A549 (cell line): Measurements from ENCODE around the gene ZNF701.
"Not testable (repeated sequence)": the region's sequence is repeated elsewhere in the genome, so short reads cannot be mapped to it uniquely, and the experiment has no call there.

Source experiments
- BCL3 ChIP-seq: fragments of >200 bp; sonication (Bioruptor Twin); formaldehyde crosslinking; IDR thresholded peaks from 3 replicates; pipeline ENCODE4 v1.6.1; 2016
- CHD4 ChIP-seq: fragments of 200-600 bp; sonication (generic); IDR thresholded peaks from 2 replicates; pipeline ENCODE4 v1.6.1; 2016; ENCODE audit warnings: antibody characterized with exemption, mild to moderate bottlenecking, borderline replicate concordance
- CTCF ChIP-seq: fragments of >200 bp; sonication (Bioruptor Twin); formaldehyde crosslinking; IDR thresholded peaks from 3 replicates; pipeline ENCODE4 v1.5.1; 2016
- JUN ChIP-seq, 2 experiments: fragments of >200 bp; sonication (Bioruptor Twin); formaldehyde crosslinking; IDR thresholded peaks; 2 replicates in 1 of 2; 3 replicates in 1 of 2; pipeline ENCODE4 v1.6.1; 2016 to 2017
- JUNB ChIP-seq: fragments of >200 bp; sonication (Bioruptor Twin); formaldehyde crosslinking; IDR thresholded peaks from 2 replicates; pipeline ENCODE4 v1.6.1; 2016
- KDM1A ChIP-seq: fragments of 200-600 bp; sonication (generic); IDR thresholded peaks from 2 replicates; pipeline ENCODE4 v1.6.1; 2016; ENCODE audit warnings: low read depth, mild to moderate bottlenecking
- POLR2A ChIP-seq: IDR thresholded peaks from 2 replicates; pipeline ENCODE4 v1.6.1; 2012; ENCODE audit warnings: mild to moderate bottlenecking, low read length
- RFX5 ChIP-seq: fragments of 450-650 bp; IDR thresholded peaks from 2 replicates; pipeline ENCODE4 v1.7.1; 2014; ENCODE audit warnings: antibody characterized with exemption, mild to moderate bottlenecking, moderate library complexity
- SMC3 ChIP-seq: fragments of >200 bp; sonication (Bioruptor Twin); formaldehyde crosslinking; IDR thresholded peaks from 3 replicates; pipeline ENCODE4 v1.6.1; 2018; ENCODE audit warnings: inconsistent platforms
- USF2 ChIP-seq: fragments of 450-650 bp; IDR thresholded peaks from 2 replicates; pipeline ENCODE4 v1.6.1; 2014; ENCODE audit warnings: antibody characterized with exemption
- TF ChIP-seq, protein P1 (sequence below): fragments of 200-600 bp; sonication (generic); IDR thresholded peaks from 2 replicates; pipeline ENCODE4 v1.6.1; 2016; ENCODE audit warnings: antibody characterized with exemption, mild to moderate bottlenecking, moderate library complexity

DNA sequence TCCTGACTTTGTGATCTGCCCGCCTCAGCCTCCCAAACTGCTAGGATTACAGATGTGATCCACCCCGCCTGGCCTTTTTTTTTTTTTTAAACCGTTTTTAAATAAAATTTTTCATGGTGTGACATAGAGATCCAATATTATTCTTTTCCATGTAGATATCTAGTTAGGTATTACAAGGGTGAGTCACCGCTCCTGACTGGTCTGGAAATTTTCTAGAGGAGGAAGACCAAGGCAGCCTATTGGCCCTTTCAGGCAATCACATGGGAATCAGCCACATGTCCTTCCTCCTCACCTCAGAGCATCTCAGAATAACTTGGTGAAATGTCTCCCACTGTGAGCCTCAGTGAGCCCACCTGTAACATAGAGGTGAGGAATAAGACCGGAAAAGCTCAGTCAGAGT lies 28.9 kb upstream of the ZNF701 start:
- not testable (repeated sequence) for TF ChIP-seq CTCF; POLR2A; CHD4; KDM1A; RFX5; BCL3; JUNB; SMC3; JUN (IDR thresholded peaks at IDR 0.05); USF2
- TF ChIP-seq, protein P1, sequence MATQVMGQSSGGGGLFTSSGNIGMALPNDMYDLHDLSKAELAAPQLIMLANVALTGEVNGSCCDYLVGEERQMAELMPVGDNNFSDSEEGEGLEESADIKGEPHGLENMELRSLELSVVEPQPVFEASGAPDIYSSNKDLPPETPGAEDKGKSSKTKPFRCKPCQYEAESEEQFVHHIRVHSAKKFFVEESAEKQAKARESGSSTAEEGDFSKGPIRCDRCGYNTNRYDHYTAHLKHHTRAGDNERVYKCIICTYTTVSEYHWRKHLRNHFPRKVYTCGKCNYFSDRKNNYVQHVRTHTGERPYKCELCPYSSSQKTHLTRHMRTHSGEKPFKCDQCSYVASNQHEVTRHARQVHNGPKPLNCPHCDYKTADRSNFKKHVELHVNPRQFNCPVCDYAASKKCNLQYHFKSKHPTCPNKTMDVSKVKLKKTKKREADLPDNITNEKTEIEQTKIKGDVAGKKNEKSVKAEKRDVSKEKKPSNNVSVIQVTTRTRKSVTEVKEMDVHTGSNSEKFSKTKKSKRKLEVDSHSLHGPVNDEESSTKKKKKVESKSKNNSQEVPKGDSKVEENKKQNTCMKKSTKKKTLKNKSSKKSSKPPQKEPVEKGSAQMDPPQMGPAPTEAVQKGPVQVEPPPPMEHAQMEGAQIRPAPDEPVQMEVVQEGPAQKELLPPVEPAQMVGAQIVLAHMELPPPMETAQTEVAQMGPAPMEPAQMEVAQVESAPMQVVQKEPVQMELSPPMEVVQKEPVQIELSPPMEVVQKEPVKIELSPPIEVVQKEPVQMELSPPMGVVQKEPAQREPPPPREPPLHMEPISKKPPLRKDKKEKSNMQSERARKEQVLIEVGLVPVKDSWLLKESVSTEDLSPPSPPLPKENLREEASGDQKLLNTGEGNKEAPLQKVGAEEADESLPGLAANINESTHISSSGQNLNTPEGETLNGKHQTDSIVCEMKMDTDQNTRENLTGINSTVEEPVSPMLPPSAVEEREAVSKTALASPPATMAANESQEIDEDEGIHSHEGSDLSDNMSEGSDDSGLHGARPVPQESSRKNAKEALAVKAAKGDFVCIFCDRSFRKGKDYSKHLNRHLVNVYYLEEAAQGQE: not testable (repeated sequence)
